HEK293 (cell line): ENCODE data around the gene RUVBL1.

Source experiments
- CTCF ChIA-PET: fragments of 350-600 bp; formaldehyde crosslinking; extraction: SDS; loops from one replicate; lab custom pipeline; 2021; ENCODE audit warnings: antibody characterized with exemption; lab: Yijun Ruan, JAX
- POLR2A ChIA-PET: fragments of 300-600 bp; formaldehyde crosslinking; extraction: SDS; loops from one replicate; lab custom pipeline; 2020; ENCODE audit warnings: antibody characterized with exemption, inconsistent platforms; lab: Yijun Ruan, JAX
- H3K27ac ChIP-seq: fragments of 200-500 bp; sonication (Bioruptor generic); 2 replicates; pipeline ENCODE4 v1.5.1; 2014; ENCODE audit warnings: low read depth, low read length, control low read depth, inconsistent platforms; ENCODE audit errors: extremely low read depth
- H3K36me3 ChIP-seq, 2 experiments: fragments of 200-500 bp in 1 of 2; sonication (Bioruptor generic) in 1 of 2; 1 replicate in 1 of 2; 2 replicates in 1 of 2; pipeline ENCODE4 v1.5.1; 2014 to 2017; ENCODE audit warnings: inconsistent platforms in 2 of 2, low read length in 2 of 2; ENCODE audit not compliant: control insufficient read depth in 2 of 2, insufficient read depth in 1 of 2
- H3K4me1 ChIP-seq: fragments of 200-500 bp; sonication (Bioruptor generic); 2 replicates; pipeline ENCODE4 v1.5.1; 2014; ENCODE audit warnings: mild to moderate bottlenecking, low read length, inconsistent platforms; ENCODE audit not compliant: control insufficient read depth, insufficient read depth
- H3K4me3 ChIP-seq: 2 replicates; pipeline ENCODE4 v1.5.1; 2011; ENCODE audit warnings: low read depth, mild to moderate bottlenecking, control low read depth, low read length, moderate library complexity
- H3K9me3 ChIP-seq: fragments of 200-500 bp; sonication (Bioruptor generic); 2 replicates; pipeline ENCODE4 v1.5.1; 2014; ENCODE audit warnings: low read depth, low read length, inconsistent platforms; ENCODE audit not compliant: control insufficient read depth, insufficient read depth
- GLI4 ChIP-seq: fragments of 450-650 bp; formaldehyde crosslinking; IDR thresholded peaks from 2 replicates; pipeline ENCODE4 v1.5.1; 2016; ENCODE audit warnings: missing biosample characterization, missing genetic modification characterization
- HOXD13 ChIP-seq: sonication (generic); formaldehyde crosslinking; IDR thresholded peaks from 2 replicates; pipeline ENCODE4 v1.8.0; 2022; ENCODE audit warnings: missing genetic modification reagents, borderline replicate concordance
- MEIS1 ChIP-seq: sonication (generic); formaldehyde crosslinking; IDR thresholded peaks from 2 replicates; pipeline ENCODE4 v1.8.1; 2022; ENCODE audit warnings: missing genetic modification reagents, mild to moderate bottlenecking, borderline replicate concordance
- OSR2 ChIP-seq: fragments of 450-650 bp; formaldehyde crosslinking; IDR thresholded peaks from 2 replicates; pipeline ENCODE4 v1.5.1; 2016; ENCODE audit warnings: missing biosample characterization, missing genetic modification characterization
- SCRT1 ChIP-seq: fragments of 450-650 bp; formaldehyde crosslinking; IDR thresholded peaks from 2 replicates; pipeline ENCODE4 v1.5.1; 2016; ENCODE audit warnings: missing biosample characterization, missing genetic modification characterization, borderline replicate concordance
- SP3 ChIP-seq: fragments of 450-650 bp; formaldehyde crosslinking; IDR thresholded peaks from 2 replicates; pipeline ENCODE4 v1.5.1; 2016; ENCODE audit warnings: missing biosample characterization, missing genetic modification characterization
- SP7 ChIP-seq: fragments of 450-650 bp; formaldehyde crosslinking; IDR thresholded peaks from 2 replicates; pipeline ENCODE4 v1.5.1; 2016; ENCODE audit warnings: missing biosample characterization, missing genetic modification characterization
- YY1 ChIP-seq: fragments of 450-650 bp; formaldehyde crosslinking; IDR thresholded peaks from 2 replicates; pipeline ENCODE4 v1.5.1; 2018; ENCODE audit warnings: missing biosample characterization, missing genetic modification characterization
- ZBTB48 ChIP-seq: fragments of 450-650 bp; formaldehyde crosslinking; IDR thresholded peaks from 2 replicates; pipeline ENCODE4 v1.5.1; 2016; ENCODE audit warnings: missing biosample characterization, missing genetic modification characterization
- ZBTB6 ChIP-seq: fragments of 450-650 bp; formaldehyde crosslinking; IDR thresholded peaks from 2 replicates; pipeline ENCODE4 v1.5.1; 2017; ENCODE audit warnings: missing biosample characterization, missing genetic modification characterization
- ZEB2 ChIP-seq: fragments of 450-650 bp; formaldehyde crosslinking; IDR thresholded peaks from 2 replicates; pipeline ENCODE4 v1.5.1; 2016; ENCODE audit warnings: missing biosample characterization, missing genetic modification characterization
- ZFHX2 ChIP-seq: fragments of 450-650 bp; formaldehyde crosslinking; conservative IDR thresholded peaks from 2 replicates; pipeline ENCODE4 v1.5.1; 2016; ENCODE audit warnings: missing biosample characterization, missing genetic modification characterization
- ZFP69B ChIP-seq: fragments of 450-650 bp; formaldehyde crosslinking; IDR thresholded peaks from 2 replicates; pipeline ENCODE4 v1.5.1; 2016; ENCODE audit warnings: missing biosample characterization, missing genetic modification characterization
- ZNF184 ChIP-seq: fragments of 450-650 bp; IDR thresholded peaks from 2 replicates; pipeline ENCODE4 v1.5.1; 2018; ENCODE audit warnings: missing biosample characterization, mild to moderate bottlenecking, missing genetic modification characterization
- ZNF211 ChIP-seq: fragments of 450-650 bp; formaldehyde crosslinking; IDR thresholded peaks from 2 replicates; pipeline ENCODE4 v1.5.1; 2016; ENCODE audit warnings: low read depth, missing biosample characterization, missing genetic modification characterization
- ZNF239 ChIP-seq: fragments of 450-650 bp; formaldehyde crosslinking; IDR thresholded peaks from 2 replicates; pipeline ENCODE4 v1.5.1; 2016; ENCODE audit warnings: missing biosample characterization, missing genetic modification characterization
- ZNF280D ChIP-seq: fragments of 450-650 bp; formaldehyde crosslinking; IDR thresholded peaks from 2 replicates; pipeline ENCODE4 v1.5.1; 2016; ENCODE audit warnings: missing biosample characterization, missing genetic modification characterization
- ZNF324 ChIP-seq: fragments of 450-650 bp; formaldehyde crosslinking; IDR thresholded peaks from 2 replicates; pipeline ENCODE4 v1.5.1; 2016; ENCODE audit warnings: missing biosample characterization, missing genetic modification characterization
- ZNF335 ChIP-seq: fragments of 450-650 bp; formaldehyde crosslinking; conservative IDR thresholded peaks from 2 replicates; pipeline ENCODE4 v1.5.1; 2016; ENCODE audit warnings: missing biosample characterization, missing genetic modification characterization
- ZNF354C ChIP-seq: fragments of 450-650 bp; formaldehyde crosslinking; IDR thresholded peaks from 2 replicates; pipeline ENCODE4 v1.5.1; 2016; ENCODE audit warnings: missing biosample characterization, missing genetic modification characterization, low read depth, borderline replicate concordance
- ZNF404 ChIP-seq: fragments of 450-650 bp; formaldehyde crosslinking; IDR thresholded peaks from 2 replicates; pipeline ENCODE4 v1.5.1; 2017; ENCODE audit warnings: missing biosample characterization, missing genetic modification characterization
- ZNF433 ChIP-seq: fragments of 450-650 bp; formaldehyde crosslinking; IDR thresholded peaks from 2 replicates; pipeline ENCODE4 v1.5.1; 2016; ENCODE audit warnings: missing biosample characterization, missing genetic modification characterization, low read depth
- ZNF521 ChIP-seq: fragments of 450-650 bp; formaldehyde crosslinking; IDR thresholded peaks from 2 replicates; pipeline ENCODE4 v1.5.1; 2017; ENCODE audit warnings: missing biosample characterization, mild to moderate bottlenecking, missing genetic modification characterization
- ZNF704 ChIP-seq: fragments of 450-650 bp; formaldehyde crosslinking; IDR thresholded peaks from 2 replicates; pipeline ENCODE4 v1.5.1; 2016; ENCODE audit warnings: missing biosample characterization, missing genetic modification characterization
- ZNF76 ChIP-seq: fragments of 450-650 bp; formaldehyde crosslinking; IDR thresholded peaks from 2 replicates; pipeline ENCODE4; 2016; ENCODE audit warnings: low read depth, missing biosample characterization, missing genetic modification characterization, borderline replicate concordance
- ZNF777 ChIP-seq: fragments of 450-650 bp; formaldehyde crosslinking; IDR thresholded peaks from 2 replicates; pipeline ENCODE4 v1.5.1; 2017; ENCODE audit warnings: missing biosample characterization, missing genetic modification characterization, borderline replicate concordance
- ZNF830 ChIP-seq: fragments of 450-650 bp; IDR thresholded peaks from 2 replicates; pipeline ENCODE4 v1.5.0; 2018; ENCODE audit warnings: missing biosample characterization, missing genetic modification characterization, low read depth, mild to moderate bottlenecking, moderate library complexity
- TF ChIP-seq, protein P1 (sequence below): fragments of 450-650 bp; formaldehyde crosslinking; IDR thresholded peaks from 2 replicates; pipeline ENCODE4 v1.5.1; 2016; ENCODE audit warnings: missing biosample characterization, missing genetic modification characterization
- TF ChIP-seq, protein P2 (sequence below): fragments of 450-650 bp; formaldehyde crosslinking; IDR thresholded peaks from 2 replicates; pipeline ENCODE4 v1.5.1; 2016; ENCODE audit warnings: missing biosample characterization, missing genetic modification characterization

The RUVBL1 gene

GRCh38 chr3:128167973-128168674 is 44.5 kb upstream of the RUVBL1 start:
- Histone ChIP-seq H3K27ac (no peak overlapping the region), H3K36me3 (no peaks in the 10 kb centered on the region), H3K9me3 (no peaks in the 10 kb centered on the region), H3K4me1 (no peaks in the 10 kb centered on the region), H3K4me3 (no peak overlapping the region)
- TF ChIP-seq ZNF211 (tag by site-specific recombination) (no peak), ZNF404 (tag by site-specific recombination) (no peak), ZNF280D (tag by site-specific recombination) (no peak), ZNF521 (tag by site-specific recombination) (no peak), SP3 (no peak), MEIS1 (CRISPR knock-in tag) (no peak), ZNF354C (no peak), ZFP69B (tag by site-specific recombination) (no peak), ZNF324 (tag by site-specific recombination) (no peak)
- CTCF ChIA-PET, result no interaction called here
- POLR2A ChIA-PET, result no interaction called here

DNA sequence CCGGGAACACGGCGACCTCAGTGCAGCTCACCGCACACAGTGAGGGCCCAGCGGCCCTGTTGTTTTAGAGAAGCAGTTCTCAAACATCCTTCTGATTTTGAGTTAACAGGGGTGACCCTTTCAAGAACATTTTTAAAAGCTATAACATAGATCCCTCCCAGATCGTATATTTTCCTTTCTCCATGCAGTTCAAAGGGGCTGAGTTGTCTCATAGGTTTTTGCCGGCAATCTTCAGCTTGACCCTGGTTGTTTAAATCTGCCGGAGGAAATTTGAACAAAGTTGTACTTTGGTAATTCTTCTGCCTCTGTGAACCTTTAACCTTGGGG is 44.0 kb upstream of the RUVBL1 start:
- no peak for TF ChIP-seq ZNF830 (tag by site-specific recombination)
- TF ChIP-seq GLI4 (tag by site-specific recombination), result no peak
- no peak for TF ChIP-seq ZNF777
- no peak for TF ChIP-seq HOXD13 (CRISPR knock-in tag)
- TF ChIP-seq ZNF704 (tag by site-specific recombination), result no peak
- no peak for TF ChIP-seq YY1 (tag by site-specific recombination)
- no peak for TF ChIP-seq SP7
- no peak for TF ChIP-seq ZNF184 (tag by site-specific recombination)
- TF ChIP-seq ZNF76 (tag by site-specific recombination), result no peak
- TF ChIP-seq ZNF335 (tag by site-specific recombination), result no peak
- no peak for TF ChIP-seq ZBTB48
- no peak for TF ChIP-seq ZFHX2 (tag by site-specific recombination)
- no peak for TF ChIP-seq ZBTB6
- TF ChIP-seq, protein P1, sequence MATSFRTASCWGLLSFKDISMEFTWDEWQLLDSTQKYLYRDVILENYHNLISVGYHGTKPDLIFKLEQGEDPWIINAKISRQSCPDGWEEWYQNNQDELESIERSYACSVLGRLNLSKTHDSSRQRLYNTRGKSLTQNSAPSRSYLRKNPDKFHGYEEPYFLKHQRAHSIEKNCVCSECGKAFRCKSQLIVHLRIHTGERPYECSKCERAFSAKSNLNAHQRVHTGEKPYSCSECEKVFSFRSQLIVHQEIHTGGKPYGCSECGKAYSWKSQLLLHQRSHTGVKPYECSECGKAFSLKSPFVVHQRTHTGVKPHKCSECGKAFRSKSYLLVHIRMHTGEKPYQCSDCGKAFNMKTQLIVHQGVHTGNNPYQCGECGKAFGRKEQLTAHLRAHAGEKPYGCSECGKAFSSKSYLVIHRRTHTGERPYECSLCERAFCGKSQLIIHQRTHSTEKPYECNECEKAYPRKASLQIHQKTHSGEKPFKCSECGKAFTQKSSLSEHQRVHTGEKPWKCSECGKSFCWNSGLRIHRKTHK (tag by site-specific recombination), result no peak
- no peak for TF ChIP-seq ZNF239 (tag by site-specific recombination)
- TF ChIP-seq ZEB2 (tag by site-specific recombination), result no peak
- no peak for TF ChIP-seq OSR2 (tag by site-specific recombination)
- no peak for TF ChIP-seq ZNF433 (tag by site-specific recombination)
- TF ChIP-seq SCRT1, result no peak
- TF ChIP-seq, protein P2, sequence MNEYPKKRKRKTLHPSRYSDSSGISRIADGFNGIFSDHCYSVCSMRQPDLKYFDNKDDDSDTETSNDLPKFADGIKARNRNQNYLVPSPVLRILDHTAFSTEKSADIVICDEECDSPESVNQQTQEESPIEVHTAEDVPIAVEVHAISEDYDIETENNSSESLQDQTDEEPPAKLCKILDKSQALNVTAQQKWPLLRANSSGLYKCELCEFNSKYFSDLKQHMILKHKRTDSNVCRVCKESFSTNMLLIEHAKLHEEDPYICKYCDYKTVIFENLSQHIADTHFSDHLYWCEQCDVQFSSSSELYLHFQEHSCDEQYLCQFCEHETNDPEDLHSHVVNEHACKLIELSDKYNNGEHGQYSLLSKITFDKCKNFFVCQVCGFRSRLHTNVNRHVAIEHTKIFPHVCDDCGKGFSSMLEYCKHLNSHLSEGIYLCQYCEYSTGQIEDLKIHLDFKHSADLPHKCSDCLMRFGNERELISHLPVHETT, result no peak
- Histone ChIP-seq H3K4me3 (no peak overlapping the region), H3K27ac (no peak overlapping the region), H3K9me3 (no peaks in the 10 kb centered on the region), H3K36me3 (no peaks in the 10 kb centered on the region), H3K4me1 (no peaks in the 10 kb centered on the region)
- POLR2A ChIA-PET, result no interaction called here
- CTCF ChIA-PET, result no interaction called here
